ENCODE data around the gene ARPC5. TPM values are rescaled to one million over a fixed set of nuclear protein-coding genes. Genes with fewer than 3 reads are reported as not detected.

Gene ARPC5
- polyA plus RNA-seq, 3 donors from 2014 or later = 638 to 995 (median 763) TPM

GRCh38 chr1:183582021-183582713 is 53.4 kb downstream of the ARPC5 start:
- Mint-ChIP-seq H3K9me3 (no peaks in the 10 kb centered on the region), H3K36me3 (no peaks in the 10 kb centered on the region), H3K27me3 (ENCODE audit: low read depth in 3 of 3) (peaks cover 0 to 6% (median 2%) of the 10 kb centered on the region in 3 donors), H3K27ac (no peak overlapping the region), H3K4me1 (peaks cover 10% of the 10 kb centered on the region in 2 donors), H3K4me3 (no peak overlapping the region)
- DNase-seq = no peak

DNA sequence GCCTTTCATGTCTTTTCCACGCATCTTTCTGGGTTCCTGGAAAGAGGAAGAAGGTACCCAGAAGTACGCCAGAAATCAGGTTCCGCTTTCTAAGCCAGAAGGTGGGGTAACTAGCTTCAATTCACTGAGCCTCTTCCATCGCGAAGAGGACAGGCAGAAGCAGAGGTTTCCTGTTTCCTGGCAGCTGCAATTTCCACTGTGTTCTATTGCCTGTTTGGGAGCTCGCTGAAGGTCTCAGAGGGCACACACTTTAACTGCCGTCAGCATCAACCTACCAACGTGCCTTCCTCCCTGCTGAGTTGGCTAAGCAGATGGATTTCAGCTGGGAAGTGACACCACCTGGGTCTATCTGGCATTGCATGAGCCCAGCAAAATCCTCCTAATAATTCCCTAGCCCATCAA is 55.3 kb downstream of the ARPC5 start:
- DNase-seq = no peak
- Mint-ChIP-seq H3K4me3 (peak overlapping the region in 2 of 5 donors; percentile 47 to 51), H3K36me3 (no peaks in the 10 kb centered on the region), H3K27ac (no peak overlapping the region), H3K9me3 (no peaks in the 10 kb centered on the region), H3K4me1 (peaks cover 10% of the 10 kb centered on the region in 2 donors), H3K27me3 (ENCODE audit: low read depth in 3 of 3) (peaks cover 0 to 6% (median 2%) of the 10 kb centered on the region in 3 donors)

GRCh38 chr1:183578856-183579255 is 56.7 kb downstream of the ARPC5 start:
- Mint-ChIP-seq H3K27me3 (ENCODE audit: low read depth in 3 of 3) (peaks cover 0 to 6% (median 2%) of the 10 kb centered on the region in 3 donors), H3K4me3 (no peak overlapping the region), H3K9me3 (no peaks in the 10 kb centered on the region), H3K36me3 (no peaks in the 10 kb centered on the region), H3K4me1 (peaks cover 10% of the 10 kb centered on the region in 2 donors), H3K27ac (no peak overlapping the region)
- DNase-seq = no peak

DNA sequence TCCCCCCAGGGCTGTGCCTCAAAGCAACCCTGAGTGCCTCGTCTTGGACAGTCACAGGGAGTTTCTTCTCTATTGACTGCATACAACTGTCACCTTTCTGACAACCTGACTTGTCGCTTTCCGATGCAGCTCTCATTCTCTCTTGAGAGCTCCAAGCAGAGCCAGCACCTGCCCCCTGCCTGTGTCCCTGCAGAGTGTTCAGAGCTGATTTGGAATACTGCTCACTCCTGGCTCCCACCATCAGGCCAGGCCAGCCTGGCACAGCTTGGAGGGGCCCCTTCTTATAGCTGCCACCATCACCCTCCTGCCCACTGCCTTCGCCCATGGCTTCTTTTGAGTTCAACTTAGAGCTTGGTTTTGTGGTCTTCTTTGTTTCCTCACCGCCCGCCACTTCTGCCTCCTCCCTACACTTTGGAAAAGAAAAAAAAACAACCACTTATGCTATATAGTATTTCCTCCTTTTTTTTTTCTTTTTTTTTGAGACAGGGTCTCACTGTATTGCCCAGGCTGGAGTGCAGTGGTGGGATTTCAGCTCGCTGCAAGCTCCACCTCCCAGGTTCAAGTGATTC is 57.6 kb downstream of the ARPC5 start:
- Mint-ChIP-seq H3K27ac (no peak overlapping the region), H3K27me3 (ENCODE audit: low read depth in 3 of 3) (peaks cover 0 to 6% (median 2%) of the 10 kb centered on the region in 3 donors), H3K4me3 (no peak overlapping the region), H3K9me3 (no peaks in the 10 kb centered on the region), H3K36me3 (no peaks in the 10 kb centered on the region), H3K4me1 (peaks cover 10% of the 10 kb centered on the region in 2 donors)
- no peak for DNase-seq

DNA sequence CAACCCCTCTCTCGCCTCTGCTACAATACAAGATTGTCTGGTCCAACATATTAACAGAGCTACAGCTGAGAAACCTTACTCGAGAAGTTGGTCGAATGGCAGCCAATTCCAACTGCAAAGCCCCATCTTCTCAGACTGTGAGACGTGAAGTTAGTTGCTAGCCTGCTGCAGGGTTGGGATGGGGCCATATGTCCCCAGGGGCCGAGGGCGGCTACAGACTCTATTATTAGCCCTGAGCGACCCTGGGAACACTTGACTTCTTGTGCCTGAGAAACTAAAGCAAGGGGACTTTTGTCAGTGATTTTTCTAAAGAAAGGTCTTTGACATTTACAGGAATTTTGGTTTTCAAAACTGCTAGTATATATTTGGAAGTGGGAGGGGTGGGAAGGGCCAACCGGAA is 59.0 kb downstream of the ARPC5 start:
- no peak overlapping the region for H3K4me3 Mint-ChIP-seq

GRCh38 chr1:183575606-183576005 is 60.0 kb downstream of the ARPC5 start:
- H3K9me3 Mint-ChIP-seq = no peaks in the 10 kb centered on the region
- no peak for DNase-seq
- no peak overlapping the region for H3K27ac Mint-ChIP-seq
- no peak overlapping the region for H3K4me3 Mint-ChIP-seq
- peaks cover 0 to 9% (median 4%) of the 10 kb centered on the region in 3 donors for H3K27me3 Mint-ChIP-seq (ENCODE audit: low read depth in 3 of 3)
- no peaks in the 10 kb centered on the region for H3K36me3 Mint-ChIP-seq
- H3K4me1 Mint-ChIP-seq = peaks cover 10% of the 10 kb centered on the region in 2 donors

More for the DNA sequence above, 59.0 kb downstream of the ARPC5 start:
- no peak for DNase-seq
- Mint-ChIP-seq H3K9me3 (no peaks in the 10 kb centered on the region), H3K27me3 (ENCODE audit: low read depth in 3 of 3) (peaks cover 0 to 8% (median 2%) of the 10 kb centered on the region in 3 donors), H3K4me1 (peaks cover 10% of the 10 kb centered on the region in 2 donors), H3K36me3 (no peaks in the 10 kb centered on the region), H3K27ac (no peak overlapping the region)

GRCh38 chr1:183572721-183573120 is 62.9 kb downstream of the ARPC5 start:
- no peak overlapping the region for H3K4me3 Mint-ChIP-seq
- no peaks in the 10 kb centered on the region for H3K9me3 Mint-ChIP-seq
- H3K36me3 Mint-ChIP-seq = no peaks in the 10 kb centered on the region
- H3K27me3 Mint-ChIP-seq (ENCODE audit: low read depth in 3 of 3) = peaks cover 0 to 12% (median 9%) of the 10 kb centered on the region in 3 donors
- H3K27ac Mint-ChIP-seq = no peak overlapping the region
- H3K4me1 Mint-ChIP-seq = no peaks in the 10 kb centered on the region
- DNase-seq = no peak

- Mint-ChIP-seq H3K4me3 (no peak overlapping the region), H3K9me3 (no peaks in the 10 kb centered on the region), H3K36me3 (no peaks in the 10 kb centered on the region), H3K27me3 (ENCODE audit: low read depth in 3 of 3) (peaks cover 0 to 12% (median 10%) of the 10 kb centered on the region in 3 donors), H3K4me1 (no peaks in the 10 kb centered on the region), H3K27ac (no peak overlapping the region)
- DNase-seq = no peak
Observed at GRCh38 chr1:183571678-183572268, 63.8 kb downstream of the ARPC5 start.

Other genes with a start within 250 kb of the ARPC5 start
- gene NMNAT2, start 217.4 kb downstream of the ARPC5 start, polyA plus RNA-seq = not detected
- 10 to 100 TPM in 2 of 3 donors, 1 to 10 TPM in 1; 6.4 to 38.5 (median 11.2) TPM for gene SMG7, start 163.3 kb downstream of the ARPC5 start, polyA plus RNA-seq
- gene NCF2, start 45.3 kb downstream of the ARPC5 start, polyA plus RNA-seq = 10 to 100 TPM in 1 of 3 donors, 1 to 10 TPM in 2; 1.5 to 13.3 (median 3.7) TPM
- not detected for gene APOBEC4, start 17.5 kb upstream of the ARPC5 start, polyA plus RNA-seq
- under 1 TPM in 2 of 3 donors, not detected in 1; 0.09 to 0.20 TPM for gene RGL1, start 169.3 kb upstream of the ARPC5 start, polyA plus RNA-seq